HepG2 (cell line): ENCODE measurements around the gene SLC2A8. TPM values are rescaled to one million over a fixed set of nuclear protein-coding genes. Genes with fewer than 3 reads are reported as not detected.

Source experiments
- BRCA1 ChIP-seq: sonication (generic); formaldehyde crosslinking; IDR thresholded peaks from 2 replicates; pipeline ENCODE4 v1.4.0; 2020; ENCODE audit warnings: missing genetic modification reagents
- BRD4 ChIP-seq: sonication (generic); formaldehyde crosslinking; IDR thresholded peaks from 2 replicates; pipeline ENCODE4 v1.4.0; 2020; ENCODE audit warnings: missing genetic modification reagents
- HINFP ChIP-seq: sonication (generic); formaldehyde crosslinking; IDR thresholded peaks from 2 replicates; pipeline ENCODE4 v1.4.0; 2020; ENCODE audit warnings: low read depth, mild to moderate bottlenecking, missing genetic modification reagents
- KAT7 ChIP-seq: IDR thresholded peaks from 2 replicates; pipeline ENCODE4 v1.6.1; 2018; ENCODE audit warnings: borderline replicate concordance, missing compliant biosample characterization
- KAT8 ChIP-seq: IDR thresholded peaks from 2 replicates; pipeline ENCODE4 v1.6.1; 2016; ENCODE audit warnings: missing genetic modification reagents, missing compliant biosample characterization
- KMT2B ChIP-seq: IDR thresholded peaks from 2 replicates; pipeline ENCODE4 v1.6.1; 2016; ENCODE audit warnings: missing genetic modification reagents, missing compliant biosample characterization
- POLR2AphosphoS5 ChIP-seq: IDR thresholded peaks from 2 replicates; pipeline ENCODE4 v1.6.1; 2012; ENCODE audit warnings: low read depth, low read length
- RORA ChIP-seq: sonication (generic); formaldehyde crosslinking; IDR thresholded peaks from 2 replicates; pipeline ENCODE4 v1.5.0; 2020; ENCODE audit warnings: mild to moderate bottlenecking, missing genetic modification reagents, moderate library complexity
- SMAD9 ChIP-seq: sonication (generic); formaldehyde crosslinking; IDR thresholded peaks from 2 replicates; pipeline ENCODE4 v1.5.1; 2020; ENCODE audit warnings: mild to moderate bottlenecking, missing genetic modification reagents
- TCF12 ChIP-seq, 2 experiments: fragments of 450-650 bp in 1 of 2; sonication (generic) in 1 of 2; formaldehyde crosslinking in 1 of 2; IDR thresholded peaks; 2 replicates each; pipeline versions ENCODE4 v1.6.1 to v1.8.0; 2017 to 2022; ENCODE audit warnings: antibody characterized with exemption in 1 of 2, mild to moderate bottlenecking in 1 of 2, missing genetic modification reagents in 1 of 2, moderate library complexity in 1 of 2
- THAP9 ChIP-seq: sonication (generic); formaldehyde crosslinking; IDR thresholded peaks from 2 replicates; pipeline ENCODE4; 2020; ENCODE audit warnings: missing genetic modification reagents, mild to moderate bottlenecking, borderline replicate concordance
- TSC22D2 ChIP-seq: sonication (generic); formaldehyde crosslinking; IDR thresholded peaks from 2 replicates; pipeline ENCODE4 v1.5.1; 2020; ENCODE audit warnings: missing genetic modification reagents, mild to moderate bottlenecking, borderline replicate concordance
- ZBTB37 ChIP-seq: sonication (generic); formaldehyde crosslinking; IDR thresholded peaks from 2 replicates; pipeline ENCODE4 v1.4.0; 2020; ENCODE audit warnings: mild to moderate bottlenecking, missing genetic modification reagents
- ZIK1 ChIP-seq: sonication (generic); formaldehyde crosslinking; IDR thresholded peaks from 2 replicates; pipeline ENCODE4 v1.5.0; 2020; ENCODE audit warnings: mild to moderate bottlenecking, low read depth, missing genetic modification reagents, borderline replicate concordance
- ZNF160 ChIP-seq: sonication (generic); formaldehyde crosslinking; IDR thresholded peaks from 2 replicates; pipeline ENCODE4 v1.8.0; 2022; ENCODE audit warnings: mild to moderate bottlenecking, inconsistent platforms, missing genetic modification reagents
- ZNF17 ChIP-seq: sonication (generic); formaldehyde crosslinking; IDR thresholded peaks from 2 replicates; pipeline ENCODE4 v1.5.0; 2020; ENCODE audit warnings: mild to moderate bottlenecking, missing genetic modification reagents
- ZNF232 ChIP-seq: sonication (generic); formaldehyde crosslinking; IDR thresholded peaks from 2 replicates; pipeline ENCODE4 v1.4.0; 2020; ENCODE audit warnings: missing genetic modification reagents, borderline replicate concordance
- ZNF367 ChIP-seq: sonication (generic); formaldehyde crosslinking; IDR thresholded peaks from 2 replicates; pipeline ENCODE4 v1.4.0; 2020; ENCODE audit warnings: missing genetic modification reagents, borderline replicate concordance
- ZNF501 ChIP-seq: sonication (generic); formaldehyde crosslinking; IDR thresholded peaks from 2 replicates; pipeline ENCODE4 v1.5.1; 2020; ENCODE audit warnings: mild to moderate bottlenecking, moderate library complexity, missing genetic modification reagents
- ZNF567 ChIP-seq: sonication (generic); formaldehyde crosslinking; IDR thresholded peaks from 2 replicates; pipeline ENCODE4 v1.8.1; 2023; ENCODE audit warnings: mild to moderate bottlenecking, missing genetic modification reagents, borderline replicate concordance
- ZNF768 ChIP-seq: sonication (generic); formaldehyde crosslinking; IDR thresholded peaks from 2 replicates; pipeline ENCODE4 v1.4.0; 2020; ENCODE audit warnings: missing genetic modification reagents
- ZNF891 ChIP-seq: sonication (generic); formaldehyde crosslinking; IDR thresholded peaks from 2 replicates; pipeline ENCODE4 v1.5.0; 2020; ENCODE audit warnings: mild to moderate bottlenecking, missing genetic modification reagents
- ZZZ3 ChIP-seq: sonication (generic); formaldehyde crosslinking; IDR thresholded peaks from 2 replicates; pipeline ENCODE4 v1.4.0; 2020; ENCODE audit warnings: missing genetic modification reagents, mild to moderate bottlenecking, borderline replicate concordance
- polyA plus RNA-seq, 8 experiments: library from polyadenylated mRNA; depleted of rRNA in 3 of 8; stranded (reverse) in 7 of 8; unstranded in 1 of 8; fragments of >200 nt; fragmentation: Illumina TruSeq in 4 of 8; extraction: Trizol in 4 of 8; gene quantifications; 2 replicates each; pipeline versions ENCODE4 v1.2.1 to v1.2.3, GENCODE V29; 2011 to 2016; ENCODE audit warnings: low read depth in 4 of 8, missing spikeins in 1 of 8, mixed read lengths in 1 of 8; ENCODE audit not compliant: insufficient read depth in 1 of 8
- total RNA-seq, 5 experiments: library from RNA; depleted of rRNA; stranded (reverse); fragments of >200 nt; fragmentation: Illumina TruSeq; extraction: Trizol; gene quantifications; 2 replicates each; pipeline ENCODE4 v1.2.3, GENCODE V29; 2016; ENCODE audit warnings: low read depth in 1 of 5

The SLC2A8 gene
- total and polyA plus RNA-seq, 2 of the 13 experiments (the other 11 are each of a cell fraction or from before 2014, with no cell fraction given), result 22.6 to 48.6 TPM

- TF ChIP-seq ZNF17 (CRISPR knock-in tag) (no peak), BRD4 (CRISPR knock-in tag) (peak; percentile 76; the same call in 1 of the 2 replicates), BRCA1 (CRISPR knock-in tag) (peak; percentile 72; the same call in 1 of the 2 replicates), POLR2AphosphoS5 (peak; percentile 78), ZBTB37 (no peak), SMAD9 (no peak), ZNF501 (CRISPR knock-in tag) (no peak), ZNF768 (CRISPR knock-in tag) (peak; percentile 64; the same call in 1 of the 2 replicates), TSC22D2 (no peak), ZNF567 (CRISPR knock-in tag) (no peak), RORA (CRISPR knock-in tag) (no peak), ZNF891 (CRISPR knock-in tag) (no peak), KMT2B (no peak; the same call in 1 of the 2 replicates), THAP9 (CRISPR knock-in tag) (no peak), ZNF232 (0 out of 2 replicates have a peak, but pooled peaks have one; percentile 41), ZNF160 (CRISPR knock-in tag) (0 out of 2 replicates have a peak, but pooled peaks have one; percentile 44), ZIK1 (CRISPR knock-in tag) (peak; percentile 69; the same call in 1 of the 2 replicates), HINFP (CRISPR knock-in tag) (peak; percentile 90; the same call in 1 of the 2 replicates), KAT8 (CRISPR knock-in tag) (peak; percentile 67), KAT7 (CRISPR knock-in tag) (peak; percentile 36; the same call in 1 of the 2 replicates), TCF12 (IDR thresholded peaks at IDR 0.05) (no peak), TCF12 (CRISPR knock-in tag; IDR thresholded peaks at IDR 0.05) (peak; percentile 45; the same call in 1 of the 2 replicates), ZNF367 (0 out of 2 replicates have a peak, but pooled peaks have one; percentile 71), ZZZ3 (CRISPR knock-in tag) (0 out of 2 replicates have a peak, but pooled peaks have one; percentile 25)
These were observed at the start of gene SLC2A8 (continued) for GRCh38 chr9:127396808-127397645.
